Measurements from ENCODE around the gene FBXO41.

The FBXO41 gene

GRCh38 chr2:73260338-73260984 lies 23.8 kb downstream of the FBXO41 start:
- DNase-seq: no peak

- DNase-seq: no peak
Observed at GRCh38 chr2:73259704-73260337, 24.5 kb downstream of the FBXO41 start.

- DNase-seq: no peak
Observed at GRCh38 chr2:73259276-73259675, 25.0 kb downstream of the FBXO41 start.

GRCh38 chr2:73258913-73259215 lies 25.4 kb downstream of the FBXO41 start:
- no peak for DNase-seq

GRCh38 chr2:73258186-73258912 lies 25.9 kb downstream of the FBXO41 start:
- no peak for DNase-seq

- no peak for DNase-seq
Observed at GRCh38 chr2:73257425-73258125, 26.7 kb downstream of the FBXO41 start.

GRCh38 chr2:73257021-73257420 lies 27.3 kb downstream of the FBXO41 start:
- DNase-seq: no peak

- no peak for DNase-seq
Observed at GRCh38 chr2:73256618-73256922, 27.7 kb downstream of the FBXO41 start.

GRCh38 chr2:73255907-73256617 lies 28.2 kb downstream of the FBXO41 start:
- no peak for DNase-seq

GRCh38 chr2:73255007-73255644 lies 29.2 kb downstream of the FBXO41 start:
- no peak for DNase-seq

GRCh38 chr2:73254343-73255006 lies 29.8 kb downstream of the FBXO41 start:
- no peak for DNase-seq

GRCh38 chr2:73253901-73254300 lies 30.4 kb downstream of the FBXO41 start:
- no peak for DNase-seq

- no peak for DNase-seq
Observed at GRCh38 chr2:73253400-73253799, 30.9 kb downstream of the FBXO41 start.

GRCh38 chr2:73252238-73253027 lies 31.8 kb downstream of the FBXO41 start:
- no peak for DNase-seq

- DNase-seq: no peak
Observed at GRCh38 chr2:73250872-73251846, 33.1 kb downstream of the FBXO41 start.

GRCh38 chr2:73249636-73250035 lies 34.6 kb downstream of the FBXO41 start:
- no peak for DNase-seq

- no peak for DNase-seq
Observed at GRCh38 chr2:73246850-73247249, 37.4 kb downstream of the FBXO41 start.

GRCh38 chr2:73244580-73244979 lies 39.7 kb downstream of the FBXO41 start:
- DNase-seq: no peak

GRCh38 chr2:73243884-73244570 lies 40.3 kb downstream of the FBXO41 start:
- DNase-seq: no peak
